Dendritic cell treated with granulocyte-macrophage colony-stimulating factor and Interleukin-4, amounts not matched to agents 40 ng/mL and 50 ng/mL, for 4 days (primary cell): ENCODE results near the gene IGLON5.

ENCODE experiments used
- H3K27ac Mint-ChIP-seq: one replicate; pipeline ENCODE4 v1.8.0; 2022; ENCODE audit warnings: mild to moderate bottlenecking, mixed read lengths
- H3K27me3 Mint-ChIP-seq: one replicate; pipeline ENCODE4 v1.8.0; 2022; ENCODE audit warnings: mild to moderate bottlenecking, mixed read lengths
- H3K36me3 Mint-ChIP-seq: one replicate; pipeline ENCODE4 v1.8.0; 2022; ENCODE audit warnings: low read depth, mixed read lengths
- H3K4me1 Mint-ChIP-seq: one replicate; pipeline ENCODE4 v1.8.0; 2022; ENCODE audit warnings: low read depth, mixed read lengths
- H3K4me3 Mint-ChIP-seq: one replicate; pipeline ENCODE4 v1.8.0; 2022; ENCODE audit warnings: mild to moderate bottlenecking, moderate library complexity, mixed read lengths
- H3K9me3 Mint-ChIP-seq: one replicate; pipeline ENCODE4 v1.8.0; 2022; ENCODE audit warnings: mixed read lengths
- intact Hi-C: fragments of 100-400 bp; cut with micrococcal nuclease; formaldehyde crosslinking; loops from one replicate; pipeline ENCODE4 v1.15.0; 2022

The IGLON5 gene

DNA sequence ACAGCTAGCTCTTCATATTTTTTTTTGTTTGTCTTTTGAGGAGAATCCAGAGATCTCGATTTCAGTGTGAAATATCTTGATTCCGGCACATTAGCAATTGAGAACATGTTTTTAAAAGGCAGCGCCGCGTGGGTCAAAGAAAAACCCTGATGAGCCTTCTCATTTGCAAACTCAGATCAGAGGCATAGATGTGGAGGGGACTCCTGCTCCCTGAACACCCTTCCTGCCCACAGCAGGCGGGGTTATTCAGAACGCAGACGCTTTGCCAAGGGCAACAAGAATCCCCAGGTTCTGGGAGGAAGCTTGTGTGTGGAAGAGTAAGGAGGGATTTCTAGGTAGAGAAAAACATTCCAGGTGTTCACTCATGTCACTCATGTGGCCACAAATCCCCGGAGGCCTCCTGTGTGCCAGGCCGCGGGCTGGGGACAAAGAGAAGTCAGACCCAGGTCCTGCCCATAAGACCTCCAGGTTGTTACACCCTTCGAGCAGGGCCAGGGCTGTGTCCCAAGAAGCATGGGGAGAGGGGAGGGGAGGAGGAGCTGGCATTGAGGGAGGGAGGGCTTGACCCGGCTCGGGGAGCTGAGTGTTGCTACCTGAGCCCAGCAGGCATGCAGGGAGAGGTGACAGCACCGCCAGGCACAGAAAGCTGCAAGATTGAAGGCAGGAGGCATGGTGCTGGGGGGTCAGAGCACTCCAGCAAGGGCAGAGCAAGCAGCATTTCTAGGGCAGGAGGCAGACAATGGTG, 15.9 kb upstream of the IGLON5 start:
- H3K27me3 Mint-ChIP-seq, result peaks cover 24% of the 10 kb centered on the region

GRCh38 chr19:51296336-51297093, 14.9 kb upstream of the IGLON5 start:
- intact Hi-C loops, result no loop called here
- Mint-ChIP-seq H3K36me3 (no peaks in the 10 kb centered on the region), H3K4me3 (no peak overlapping the region), H3K4me1 (no peaks in the 10 kb centered on the region), H3K27me3 (peaks cover 29% of the 10 kb centered on the region), H3K9me3 (no peaks in the 10 kb centered on the region), H3K27ac (no peak overlapping the region)

More for the DNA sequence above, 15.9 kb upstream of the IGLON5 start:
- Mint-ChIP-seq H3K9me3 (no peaks in the 10 kb centered on the region), H3K36me3 (no peaks in the 10 kb centered on the region), H3K27ac (no peak overlapping the region), H3K4me3 (no peak overlapping the region), H3K4me1 (no peaks in the 10 kb centered on the region)
- intact Hi-C loops, result no loop called here

DNA sequence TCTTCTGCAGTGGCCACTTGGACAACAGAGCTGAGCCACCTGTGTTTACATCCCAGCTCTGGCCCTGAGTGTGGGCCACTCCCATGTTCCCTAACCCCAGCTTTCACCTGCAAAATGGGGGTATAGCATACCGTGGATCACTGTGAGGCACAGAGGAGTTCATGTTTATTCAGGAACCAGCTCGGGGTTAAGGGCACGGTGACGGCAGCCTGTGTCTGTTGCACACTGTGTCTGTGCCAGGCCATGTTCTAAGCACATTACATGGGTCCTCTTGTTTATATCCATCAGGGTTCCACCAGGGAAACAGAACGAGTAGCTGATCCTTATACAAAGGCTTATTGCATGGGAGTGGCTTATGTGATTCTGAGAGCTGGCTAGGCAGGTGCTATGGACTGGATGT, 14.0 kb upstream of the IGLON5 start:
- intact Hi-C loops, result no loop called here
- H3K27ac Mint-ChIP-seq, result no peak overlapping the region
- no peak overlapping the region for H3K4me3 Mint-ChIP-seq
- H3K9me3 Mint-ChIP-seq, result no peaks in the 10 kb centered on the region
- H3K4me1 Mint-ChIP-seq, result no peaks in the 10 kb centered on the region
- H3K36me3 Mint-ChIP-seq, result no peaks in the 10 kb centered on the region
- H3K27me3 Mint-ChIP-seq, result peaks cover 31% of the 10 kb centered on the region

DNA sequence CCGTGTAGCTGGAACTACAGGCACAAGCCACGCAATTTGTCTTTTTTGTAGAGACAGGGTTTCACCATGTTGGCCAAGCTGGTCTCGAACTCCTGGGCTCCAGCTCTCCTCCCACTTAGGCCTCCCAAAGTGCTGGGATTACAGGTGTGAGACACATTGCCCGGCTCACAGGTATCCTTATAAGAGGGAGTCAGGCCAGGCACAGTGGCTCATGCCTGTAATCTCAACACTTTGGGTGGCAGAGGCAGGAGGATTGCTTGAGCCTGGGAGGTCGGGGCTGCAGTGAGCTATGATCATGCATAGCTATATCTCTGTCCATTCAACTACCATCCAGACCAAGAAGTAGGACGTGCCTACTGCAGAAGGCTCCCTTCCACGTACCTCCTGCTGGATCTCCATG, 10.2 kb upstream of the IGLON5 start:
- no peak overlapping the region for H3K27ac Mint-ChIP-seq
- H3K36me3 Mint-ChIP-seq, result no peaks in the 10 kb centered on the region
- H3K4me3 Mint-ChIP-seq, result no peak overlapping the region
- peaks cover 18% of the 10 kb centered on the region for H3K9me3 Mint-ChIP-seq
- H3K27me3 Mint-ChIP-seq, result peaks cover 28% of the 10 kb centered on the region
- no peaks in the 10 kb centered on the region for H3K4me1 Mint-ChIP-seq
- intact Hi-C loops, result no loop called here

DNA sequence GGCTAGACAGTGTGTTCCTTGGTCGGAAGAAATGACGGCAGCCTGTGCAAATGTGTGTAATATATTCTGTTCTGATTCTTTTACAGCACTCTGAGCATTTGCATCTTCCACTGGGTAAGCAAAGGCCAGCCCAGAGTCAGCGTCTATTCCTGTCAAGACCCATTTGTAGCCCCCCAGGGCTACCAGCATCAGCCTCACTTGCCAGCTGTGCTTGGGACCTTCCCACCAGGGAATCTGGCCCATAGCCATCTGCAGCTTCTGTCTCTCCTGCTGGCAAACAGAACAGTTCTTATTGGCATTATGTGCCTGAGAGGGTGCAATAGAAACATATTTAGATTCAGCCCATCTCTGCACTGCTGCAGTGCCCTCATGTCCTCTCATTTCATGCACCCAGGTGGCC, 6.0 kb upstream of the IGLON5 start:
- Mint-ChIP-seq H3K4me3 (no peak overlapping the region), H3K27ac (no peak overlapping the region), H3K4me1 (no peaks in the 10 kb centered on the region), H3K36me3 (no peaks in the 10 kb centered on the region), H3K9me3 (peaks cover 43% of the 10 kb centered on the region), H3K27me3 (peaks cover 52% of the 10 kb centered on the region)
- intact Hi-C loops, result no loop called here

- H3K27me3 Mint-ChIP-seq, result peaks cover 32% of the 10 kb centered on the region
- intact Hi-C loops, result no loop called here
- H3K36me3 Mint-ChIP-seq, result no peaks in the 10 kb centered on the region
- H3K4me3 Mint-ChIP-seq, result no peak overlapping the region
- peaks cover 14% of the 10 kb centered on the region for H3K9me3 Mint-ChIP-seq
- no peak overlapping the region for H3K27ac Mint-ChIP-seq
- peaks cover 20% of the 10 kb centered on the region for H3K4me1 Mint-ChIP-seq
Measured at GRCh38 chr19:51316688-51317087, 5.2 kb downstream of the IGLON5 start.

- Mint-ChIP-seq H3K36me3 (no peaks in the 10 kb centered on the region), H3K27me3 (peaks cover 31% of the 10 kb centered on the region), H3K9me3 (peaks cover 14% of the 10 kb centered on the region), H3K27ac (no peak overlapping the region), H3K4me1 (peaks cover 17% of the 10 kb centered on the region), H3K4me3 (no peak overlapping the region)
- intact Hi-C loops, result no loop called here
Measured at GRCh38 chr19:51317376-51317775, 5.9 kb downstream of the IGLON5 start.

DNA sequence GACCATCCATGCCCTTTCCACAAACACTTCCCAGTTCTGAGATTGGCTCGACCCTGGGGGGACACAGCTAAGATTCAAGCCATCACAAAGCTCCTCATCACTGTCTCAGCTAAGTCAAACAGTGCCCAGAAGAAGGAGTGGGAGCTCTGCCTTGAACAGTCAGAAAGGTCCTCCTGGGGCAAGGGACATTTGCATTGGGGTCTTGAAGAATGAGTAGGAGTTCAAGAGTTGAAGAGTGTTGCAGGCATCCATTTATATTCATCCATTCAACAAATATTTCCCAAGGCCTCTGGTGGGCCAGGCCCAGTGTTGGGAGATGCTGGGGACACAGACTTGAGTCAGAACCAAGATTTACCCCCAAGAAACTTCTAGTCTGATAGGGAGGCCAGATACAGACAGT, 6.5 kb downstream of the IGLON5 start:
- H3K27ac Mint-ChIP-seq, result no peak overlapping the region
- H3K9me3 Mint-ChIP-seq, result peaks cover 14% of the 10 kb centered on the region
- no peak overlapping the region for H3K4me3 Mint-ChIP-seq
- peaks cover 13% of the 10 kb centered on the region for H3K4me1 Mint-ChIP-seq
- intact Hi-C loops, result no loop called here
- no peaks in the 10 kb centered on the region for H3K36me3 Mint-ChIP-seq
- peaks cover 31% of the 10 kb centered on the region for H3K27me3 Mint-ChIP-seq

GRCh38 chr19:51318687-51319648, 7.5 kb downstream of the IGLON5 start:
- Mint-ChIP-seq H3K27me3 (peaks cover 35% of the 10 kb centered on the region), H3K4me1 (peaks cover 3% of the 10 kb centered on the region), H3K27ac (no peak overlapping the region), H3K36me3 (no peaks in the 10 kb centered on the region), H3K9me3 (peaks cover 14% of the 10 kb centered on the region), H3K4me3 (no peak overlapping the region)
- intact Hi-C loops, result no loop called here

DNA sequence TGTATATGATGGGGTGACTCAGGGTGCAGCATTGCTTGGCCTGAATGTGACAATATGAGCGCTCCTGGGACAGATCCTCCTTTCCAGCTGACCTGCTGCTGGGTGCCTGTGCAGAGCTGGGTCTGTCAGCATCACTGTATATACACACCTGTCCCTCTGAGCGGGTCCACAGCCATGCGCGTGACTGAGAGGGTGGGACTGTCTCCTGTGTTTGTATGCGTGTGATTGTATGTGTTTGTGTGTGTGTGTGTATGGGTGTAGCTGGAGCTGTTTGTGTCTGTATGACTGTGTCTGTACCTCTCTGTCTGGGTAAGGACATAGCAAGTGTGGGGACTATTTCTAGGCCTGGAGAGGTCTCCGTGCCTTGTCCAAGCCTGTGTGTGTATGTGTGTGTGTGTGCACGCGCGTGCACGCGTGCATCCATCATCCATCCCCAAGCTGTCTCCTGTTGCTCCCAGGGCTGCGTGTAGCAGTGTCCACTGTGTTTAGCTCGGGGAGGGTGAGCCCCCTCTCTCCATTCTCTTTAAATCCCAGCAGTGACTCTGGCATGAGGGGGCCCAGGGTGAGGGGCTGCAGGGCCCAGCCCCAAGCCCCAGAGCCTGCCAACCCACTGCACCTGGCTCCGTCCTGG, 8.3 kb downstream of the IGLON5 start:
- intact Hi-C loops, result no loop called here
- H3K27me3 Mint-ChIP-seq, result peaks cover 39% of the 10 kb centered on the region
- no peaks in the 10 kb centered on the region for H3K36me3 Mint-ChIP-seq
- H3K9me3 Mint-ChIP-seq, result peaks cover 9% of the 10 kb centered on the region
- no peaks in the 10 kb centered on the region for H3K4me1 Mint-ChIP-seq
- H3K4me3 Mint-ChIP-seq, result no peak overlapping the region
- H3K27ac Mint-ChIP-seq, result no peak overlapping the region

- Mint-ChIP-seq H3K27me3 (peaks cover 39% of the 10 kb centered on the region), H3K4me3 (no peak overlapping the region), H3K9me3 (peaks cover 4% of the 10 kb centered on the region), H3K27ac (no peak overlapping the region), H3K4me1 (peaks cover under 1% of the 10 kb centered on the region), H3K36me3 (no peaks in the 10 kb centered on the region)
- intact Hi-C loops, result no loop called here
Measured at GRCh38 chr19:51320280-51320657, 8.8 kb downstream of the IGLON5 start.

GRCh38 chr19:51321799-51322198, 10.4 kb downstream of the IGLON5 start:
- Mint-ChIP-seq H3K9me3 (no peaks in the 10 kb centered on the region), H3K27me3 (peaks cover 52% of the 10 kb centered on the region), H3K36me3 (no peaks in the 10 kb centered on the region), H3K27ac (no peak overlapping the region), H3K4me1 (peaks cover 10% of the 10 kb centered on the region), H3K4me3 (no peak overlapping the region)
- intact Hi-C loops, result no loop called here

DNA sequence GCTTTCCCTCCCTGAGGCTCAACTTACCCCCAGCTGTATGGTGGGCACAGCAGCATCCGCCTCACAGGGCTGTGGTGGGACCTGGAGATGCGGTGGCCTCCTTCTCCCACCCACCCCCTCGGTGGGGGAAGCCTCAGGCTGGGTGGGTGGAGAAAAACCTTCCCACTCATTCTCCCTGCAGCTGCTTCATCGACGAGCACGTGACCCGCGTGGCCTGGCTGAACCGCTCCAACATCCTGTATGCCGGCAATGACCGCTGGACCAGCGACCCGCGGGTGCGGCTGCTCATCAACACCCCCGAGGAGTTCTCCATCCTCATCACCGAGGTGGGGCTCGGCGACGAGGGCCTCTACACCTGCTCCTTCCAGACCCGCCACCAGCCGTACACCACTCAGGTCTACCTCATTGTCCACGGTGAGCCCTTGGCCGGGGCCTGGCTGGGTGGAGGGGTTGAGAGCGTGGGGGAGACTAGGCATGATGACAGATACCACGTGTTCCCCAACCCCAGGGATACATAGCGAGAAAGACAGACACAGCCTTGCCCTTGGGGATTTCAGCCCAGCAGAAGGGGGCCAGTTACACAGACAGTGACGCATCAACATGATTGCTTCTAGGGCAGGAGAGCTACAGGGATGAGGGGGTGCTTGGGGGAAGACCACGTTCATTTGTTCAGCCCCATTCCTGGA, 12.2 kb downstream of the IGLON5 start:
- H3K4me3 Mint-ChIP-seq, result no peak overlapping the region
- no peak overlapping the region for H3K27ac Mint-ChIP-seq
- peaks cover 22% of the 10 kb centered on the region for H3K4me1 Mint-ChIP-seq
- H3K36me3 Mint-ChIP-seq, result no peaks in the 10 kb centered on the region
- no peaks in the 10 kb centered on the region for H3K9me3 Mint-ChIP-seq
- peaks cover 66% of the 10 kb centered on the region for H3K27me3 Mint-ChIP-seq
- intact Hi-C loops, result no loop called here
